GM19099 (cell line): Measurements from ENCODE around the gene EHD1.
A peak's percentile ranks its signal among the peaks of the same experiment; 100 is the strongest.

Experiments used
- POLR2A ChIP-seq: IDR thresholded peaks from 3 replicates; pipeline ENCODE4 v1.6.1; 2011; ENCODE audit warnings: low read depth; ENCODE audit not compliant: insufficient read length; ENCODE audit errors: extremely low read depth

Gene EHD1

GRCh38 chr11:64878494-64879243 lies at the start of gene EHD1:
TSS of gene EHD1 (minus strand) at chr11:64878621. CDS start at chr11:64878464, 157 bp downstream.
- peak; percentile 100 for TF ChIP-seq POLR2A

- TF ChIP-seq POLR2A, result no peak
Observed at GRCh38 chr11:64926689-64927088, 48.3 kb upstream of the EHD1 start.

GRCh38 chr11:64925536-64926436 lies 47.4 kb upstream of the EHD1 start:
- TF ChIP-seq POLR2A, result no peak

GRCh38 chr11:64924910-64925284 lies 46.5 kb upstream of the EHD1 start:
- TF ChIP-seq POLR2A, result no peak

- TF ChIP-seq POLR2A, result peak; percentile 38
Observed at GRCh38 chr11:64923944-64924909, 45.8 kb upstream of the EHD1 start, which contains the start of gene PPP2R5B. TSS of gene PPP2R5B (plus strand) at chr11:64924689. CDS start at chr11:64925735, 1,046 bp downstream.

- no peak for TF ChIP-seq POLR2A
Observed at GRCh38 chr11:64923151-64923661, 44.8 kb upstream of the EHD1 start.

GRCh38 chr11:64921384-64921783 lies 43.0 kb upstream of the EHD1 start:
- TF ChIP-seq POLR2A, result no peak

- no peak for TF ChIP-seq POLR2A
Observed at GRCh38 chr11:64920124-64920523, 41.7 kb upstream of the EHD1 start.

- no peak for TF ChIP-seq POLR2A
Observed at GRCh38 chr11:64919627-64920026, 41.2 kb upstream of the EHD1 start.

GRCh38 chr11:64918017-64918416 lies 39.6 kb upstream of the EHD1 start:
- TF ChIP-seq POLR2A, result no peak

- TF ChIP-seq POLR2A, result no peak
Observed at GRCh38 chr11:64917663-64917995, 39.2 kb upstream of the EHD1 start.

- peak; percentile 79 for TF ChIP-seq POLR2A
Observed at GRCh38 chr11:64916775-64917662, 38.6 kb upstream of the EHD1 start, which contains the start of gene ATG2A. TSS of gene ATG2A (minus strand) at chr11:64917209. CDS start at chr11:64917135, 74 bp downstream.

- no peak for TF ChIP-seq POLR2A
Observed at GRCh38 chr11:64916040-64916774, 37.8 kb upstream of the EHD1 start.

GRCh38 chr11:64915376-64915887 lies 37.0 kb upstream of the EHD1 start:
- no peak for TF ChIP-seq POLR2A
